A673 (cell line): ENCODE measurements around the gene TMEM18. TPM values are rescaled to one million over a fixed set of nuclear protein-coding genes. Genes with fewer than 3 reads are reported as not detected.

Experiments used
- BruUV-seq: library from RNA; stranded (reverse); fragments of 400-500 nt; replicated peaks from 2 replicates; lab custom pipeline; 2021; lab: Mats Ljungman, UMichigan
- CTCF ChIA-PET: fragments of 300-600 bp; sonication (Branson Sonifier 250); formaldehyde crosslinking; loops from one replicate; lab custom pipeline; 2022; ENCODE audit warnings: antibody characterized with exemption; lab: Charles Lee
- POLR2A ChIA-PET: fragments of 300-600 bp; sonication (Branson Sonifier 250); formaldehyde crosslinking; loops from one replicate; lab custom pipeline; 2022; ENCODE audit warnings: antibody characterized with exemption; ENCODE audit not compliant: low non-redundant PET; lab: Charles Lee
- DNase-seq: peaks from one replicate; pipeline ENCODE4 v3.0.0-alpha.2; 2015; ENCODE audit warnings: low spot score
- H3K27ac ChIP-seq: fragments of 200-600 bp; sonication (generic); 2 replicates; pipeline ENCODE4 v1.5.1; 2016; ENCODE audit warnings: mixed run types, low read depth, mild to moderate bottlenecking, mixed read lengths, antibody characterized with exemption, low read length; ENCODE audit not compliant: poor library complexity, severe bottlenecking
- H3K27me3 ChIP-seq: fragments of 200-600 bp; sonication (generic); replicated peaks from 2 replicates; pipeline ENCODE4 v1.6.1; 2017; ENCODE audit warnings: mixed run types, low read depth, mild to moderate bottlenecking, mixed read lengths, antibody characterized with exemption, low read length; ENCODE audit not compliant: insufficient read depth, poor library complexity
- H3K36me3 ChIP-seq: fragments of 200-600 bp; sonication (generic); 2 replicates; pipeline ENCODE4 v1.6.1; 2016; ENCODE audit warnings: mixed run types, mild to moderate bottlenecking, mixed read lengths, antibody characterized with exemption, low read length; ENCODE audit not compliant: insufficient read depth, poor library complexity, severe bottlenecking
- H3K4me1 ChIP-seq: fragments of 200-600 bp; sonication (generic); 2 replicates; pipeline ENCODE4 v1.6.1; 2017; ENCODE audit warnings: mixed run types, mild to moderate bottlenecking, mixed read lengths, antibody characterized with exemption, low read length; ENCODE audit not compliant: insufficient read depth, poor library complexity, severe bottlenecking
- H3K4me3 ChIP-seq: fragments of 200-600 bp; sonication (generic); 2 replicates; pipeline ENCODE4 v1.5.1; 2016; ENCODE audit warnings: low read depth, mixed run types, mild to moderate bottlenecking, mixed read lengths, low read length; ENCODE audit not compliant: poor library complexity, severe bottlenecking
- H3K9me3 ChIP-seq: fragments of 200-600 bp; sonication (generic); 2 replicates; pipeline ENCODE4 v1.6.1; 2016; ENCODE audit warnings: mixed run types, low read depth, mild to moderate bottlenecking, mixed read lengths, antibody characterized with exemption, low read length; ENCODE audit not compliant: poor library complexity, severe bottlenecking
- EZH2 ChIP-seq: fragments of 200-600 bp; sonication (generic); IDR thresholded peaks from 2 replicates; pipeline ENCODE4 v1.6.1; 2017; ENCODE audit warnings: borderline replicate concordance, low read depth, mild to moderate bottlenecking, mixed read lengths, antibody characterized with exemption, low read length; ENCODE audit not compliant: poor library complexity, severe bottlenecking
- intact Hi-C: fragments of 100-400 bp; cut with micrococcal nuclease; formaldehyde crosslinking; loops from one replicate; pipeline ENCODE4 v1.10.0; 2022; ENCODE audit not compliant: unreplicated experiment
- total RNA-seq: library from RNA; stranded (reverse); gene quantifications from 2 replicates; pipeline ENCODE4 v1.2.3, GENCODE V29; 2021
- TF ChIP-seq, protein P1 (sequence below): fragments of 300-800, 200-600 bp; sonication (generic); conservative IDR thresholded peaks from 2 replicates; pipeline ENCODE4 v1.5.1; 2017; ENCODE audit warnings: low read depth, mild to moderate bottlenecking, antibody characterized with exemption, low read length, moderate library complexity, mixed read lengths

The TMEM18 gene
- total RNA-seq, 1 experiment from 2014 or later: 29.0 TPM

- Histone ChIP-seq H3K27ac (no peak overlapping the region), H3K9me3 (no peaks in the 10 kb centered on the region), H3K36me3 (no peaks in the 10 kb centered on the region), H3K27me3 (no peaks in the 10 kb centered on the region), H3K4me1 (no peaks in the 10 kb centered on the region), H3K4me3 (no peak overlapping the region)
- intact Hi-C loops: no loop called here
- no TSS peak for BruUV-seq
- no peak for TF ChIP-seq EZH2
- TF ChIP-seq, protein P1, sequence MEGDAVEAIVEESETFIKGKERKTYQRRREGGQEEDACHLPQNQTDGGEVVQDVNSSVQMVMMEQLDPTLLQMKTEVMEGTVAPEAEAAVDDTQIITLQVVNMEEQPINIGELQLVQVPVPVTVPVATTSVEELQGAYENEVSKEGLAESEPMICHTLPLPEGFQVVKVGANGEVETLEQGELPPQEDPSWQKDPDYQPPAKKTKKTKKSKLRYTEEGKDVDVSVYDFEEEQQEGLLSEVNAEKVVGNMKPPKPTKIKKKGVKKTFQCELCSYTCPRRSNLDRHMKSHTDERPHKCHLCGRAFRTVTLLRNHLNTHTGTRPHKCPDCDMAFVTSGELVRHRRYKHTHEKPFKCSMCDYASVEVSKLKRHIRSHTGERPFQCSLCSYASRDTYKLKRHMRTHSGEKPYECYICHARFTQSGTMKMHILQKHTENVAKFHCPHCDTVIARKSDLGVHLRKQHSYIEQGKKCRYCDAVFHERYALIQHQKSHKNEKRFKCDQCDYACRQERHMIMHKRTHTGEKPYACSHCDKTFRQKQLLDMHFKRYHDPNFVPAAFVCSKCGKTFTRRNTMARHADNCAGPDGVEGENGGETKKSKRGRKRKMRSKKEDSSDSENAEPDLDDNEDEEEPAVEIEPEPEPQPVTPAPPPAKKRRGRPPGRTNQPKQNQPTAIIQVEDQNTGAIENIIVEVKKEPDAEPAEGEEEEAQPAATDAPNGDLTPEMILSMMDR: no peak
- CTCF ChIA-PET: no interaction called here
- no peak for DNase-seq
- POLR2A ChIA-PET: no interaction called here
These were observed 59.2 kb downstream of the TMEM18 start for GRCh38 chr2:618005-618404.
